OCI-LY1 (cell line): Measurements from ENCODE around the gene C1orf115.
"Not testable (repeated sequence)": the region's sequence is repeated elsewhere in the genome, so short reads cannot be mapped to it uniquely, and the experiment has no call there.

Source experiments
- H2AFZ ChIP-seq: fragments of 200-600 bp; sonication (generic), shearing (Covaris generic); 2 replicates; pipeline ENCODE4 v1.6.0; 2014; ENCODE audit warnings: antibody characterized with exemption, mild to moderate bottlenecking, low read length
- H3F3A ChIP-seq: fragments of 200-600 bp; sonication (generic), shearing (Covaris generic); 2 replicates; pipeline ENCODE4 v1.6.0; 2014; ENCODE audit warnings: mild to moderate bottlenecking, antibody characterized with exemption, low read length, moderate library complexity; ENCODE audit not compliant: insufficient read depth
- H3K27ac ChIP-seq: fragments of 200-600 bp; sonication (generic); 2 replicates; pipeline ENCODE4 v1.5.1; 2014; ENCODE audit warnings: low read length, mixed run types, mild to moderate bottlenecking, low read depth; ENCODE audit not compliant: poor library complexity, severe bottlenecking
- H3K27me3 ChIP-seq: fragments of 200-600 bp; sonication (generic); 2 replicates; pipeline ENCODE4 v1.6.0; 2014; ENCODE audit warnings: antibody characterized with exemption, mild to moderate bottlenecking, low read length, moderate library complexity; ENCODE audit not compliant: insufficient read depth
- H3K36me3 ChIP-seq: fragments of 200-600 bp; sonication (generic); 2 replicates; pipeline ENCODE4 v1.6.1; 2014; ENCODE audit warnings: mild to moderate bottlenecking, antibody characterized with exemption, low read length, moderate library complexity, mixed read lengths; ENCODE audit not compliant: insufficient read depth
- H3K4me1 ChIP-seq: fragments of 200-600 bp; sonication (generic); 2 replicates; pipeline ENCODE4 v1.5.1; 2014; ENCODE audit warnings: mild to moderate bottlenecking, low read length, moderate library complexity; ENCODE audit not compliant: insufficient read depth, severe bottlenecking
- H3K4me2 ChIP-seq: fragments of 200-600 bp; sonication (generic), shearing (Covaris generic); 2 replicates; pipeline ENCODE4 v1.6.1; 2014; ENCODE audit warnings: low read length
- H3K4me3 ChIP-seq: fragments of 200-600 bp; sonication (generic); 2 replicates; pipeline ENCODE4 v1.5.1; 2014; ENCODE audit warnings: low read length, low read depth, mild to moderate bottlenecking, mixed read lengths; ENCODE audit not compliant: poor library complexity, severe bottlenecking
- H3K79me2 ChIP-seq: fragments of 200-600 bp; shearing (Covaris generic); 2 replicates; pipeline ENCODE4 v1.6.1; 2016; ENCODE audit warnings: mixed run types, low read length, mixed read lengths; ENCODE audit not compliant: insufficient read depth
- H3K9ac ChIP-seq: fragments of 200-600 bp; sonication (generic), shearing (Covaris generic); 2 replicates; pipeline ENCODE4 v1.6.1; 2014; ENCODE audit warnings: mild to moderate bottlenecking, low read length, mixed read lengths
- H3K9me2 ChIP-seq: fragments of 200-600 bp; sonication (generic), shearing (Covaris generic); 2 replicates; pipeline ENCODE4 v1.6.1; 2014; ENCODE audit warnings: low read depth, mild to moderate bottlenecking, low read length, mixed read lengths
- H3K9me3 ChIP-seq: fragments of 200-600 bp; shearing (Covaris generic); 2 replicates; pipeline ENCODE4 v1.6.1; 2014; ENCODE audit warnings: low read length, mixed read lengths
- H4K20me1 ChIP-seq: fragments of 200-600 bp; sonication (generic), shearing (Covaris generic); 2 replicates; pipeline ENCODE4 v1.6.0; 2016; ENCODE audit warnings: mild to moderate bottlenecking, low read length; ENCODE audit not compliant: insufficient read depth
- CTCF ChIP-seq: fragments of 200-600 bp; sonication (generic), shearing (Covaris generic); IDR thresholded peaks from 2 replicates; pipeline ENCODE4 v1.5.1; 2017; ENCODE audit warnings: mild to moderate bottlenecking, antibody characterized with exemption, low read length, moderate library complexity, mixed read lengths
- EZH2 ChIP-seq: fragments of 200-600 bp; sonication (generic), shearing (Covaris generic); IDR thresholded peaks from 2 replicates; pipeline ENCODE4 v1.8.0; 2017; ENCODE audit warnings: borderline replicate concordance, mixed run types, mild to moderate bottlenecking, antibody characterized with exemption, low read length, moderate library complexity, mixed read lengths

The C1orf115 gene

GRCh38 chr1:220717800-220718640, 27.9 kb downstream of the C1orf115 start:
- no peak overlapping the region for H3K9ac ChIP-seq
- no peaks in the 10 kb centered on the region for H3K27me3 ChIP-seq
- TF ChIP-seq EZH2 (no peak), CTCF (no peak)
- H3K4me1 ChIP-seq: no peaks in the 10 kb centered on the region
- H3K9me2 ChIP-seq: no peaks in the 10 kb centered on the region
- H3K4me2 ChIP-seq: no peak overlapping the region
- H3K4me3 ChIP-seq: no peak overlapping the region
- no peaks in the 10 kb centered on the region for H3K79me2 ChIP-seq
- no peaks in the 10 kb centered on the region for H3K36me3 ChIP-seq
- no peak overlapping the region for H3K27ac ChIP-seq
- H2AFZ ChIP-seq: no peak overlapping the region
- H4K20me1 ChIP-seq: no peaks in the 10 kb centered on the region
- no peaks in the 10 kb centered on the region for H3F3A ChIP-seq
- no peaks in the 10 kb centered on the region for H3K9me3 ChIP-seq

GRCh38 chr1:220721266-220721665, 31.1 kb downstream of the C1orf115 start:
- not testable (repeated sequence) for H3K4me3 ChIP-seq, H3K9me2 ChIP-seq, H3K27ac ChIP-seq, H3K4me2 ChIP-seq, H3K79me2 ChIP-seq, H2AFZ ChIP-seq, H4K20me1 ChIP-seq, H3K4me1 ChIP-seq, H3K9ac ChIP-seq, H3K27me3 ChIP-seq, H3F3A ChIP-seq, H3K9me3 ChIP-seq, H3K36me3 ChIP-seq

- H3F3A ChIP-seq: no peaks in the 10 kb centered on the region
- no peak overlapping the region for H2AFZ ChIP-seq
These were observed 36.5 kb downstream of the C1orf115 start for GRCh38 chr1:220726634-220727033.

More at GRCh38 chr1:220726634-220727033, 36.5 kb downstream of the C1orf115 start:
- TF ChIP-seq EZH2 (no peak), CTCF (peak; percentile 28)
- H3K27ac ChIP-seq: no peak overlapping the region
- no peak overlapping the region for H3K9ac ChIP-seq
- no peak overlapping the region for H3K4me2 ChIP-seq
- no peaks in the 10 kb centered on the region for H3K79me2 ChIP-seq
- no peak overlapping the region for H3K4me3 ChIP-seq
- H3K36me3 ChIP-seq: no peaks in the 10 kb centered on the region
- no peaks in the 10 kb centered on the region for H3K9me3 ChIP-seq
- no peaks in the 10 kb centered on the region for H3K9me2 ChIP-seq
- no peaks in the 10 kb centered on the region for H4K20me1 ChIP-seq
- H3K27me3 ChIP-seq: no peaks in the 10 kb centered on the region
- no peaks in the 10 kb centered on the region for H3K4me1 ChIP-seq
